ENCODE data around the gene GABRA4.

The GABRA4 gene

DNA sequence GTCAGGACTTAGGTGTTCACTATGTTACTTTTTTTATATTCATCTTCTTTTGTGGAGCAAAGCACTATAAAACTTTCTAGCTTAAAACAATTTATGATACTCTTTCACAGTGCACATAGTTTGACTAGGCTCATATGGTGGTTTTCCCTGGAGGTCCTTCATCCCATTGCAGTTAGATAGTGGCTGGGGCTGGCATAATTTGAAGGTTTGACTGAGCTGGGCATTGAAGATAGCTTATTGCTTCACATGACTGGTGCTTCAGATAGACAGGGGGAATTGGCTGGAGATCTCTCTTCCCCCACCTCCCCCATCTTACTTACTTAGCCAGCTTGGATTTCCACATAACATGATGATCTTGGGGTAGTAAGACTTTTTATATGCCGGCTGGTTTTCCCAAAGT lies 7.0 kb upstream of the GABRA4 start:
- DNase-seq (ENCODE audit: low spot score) = no peak
- TF ChIP-seq, protein P1, sequence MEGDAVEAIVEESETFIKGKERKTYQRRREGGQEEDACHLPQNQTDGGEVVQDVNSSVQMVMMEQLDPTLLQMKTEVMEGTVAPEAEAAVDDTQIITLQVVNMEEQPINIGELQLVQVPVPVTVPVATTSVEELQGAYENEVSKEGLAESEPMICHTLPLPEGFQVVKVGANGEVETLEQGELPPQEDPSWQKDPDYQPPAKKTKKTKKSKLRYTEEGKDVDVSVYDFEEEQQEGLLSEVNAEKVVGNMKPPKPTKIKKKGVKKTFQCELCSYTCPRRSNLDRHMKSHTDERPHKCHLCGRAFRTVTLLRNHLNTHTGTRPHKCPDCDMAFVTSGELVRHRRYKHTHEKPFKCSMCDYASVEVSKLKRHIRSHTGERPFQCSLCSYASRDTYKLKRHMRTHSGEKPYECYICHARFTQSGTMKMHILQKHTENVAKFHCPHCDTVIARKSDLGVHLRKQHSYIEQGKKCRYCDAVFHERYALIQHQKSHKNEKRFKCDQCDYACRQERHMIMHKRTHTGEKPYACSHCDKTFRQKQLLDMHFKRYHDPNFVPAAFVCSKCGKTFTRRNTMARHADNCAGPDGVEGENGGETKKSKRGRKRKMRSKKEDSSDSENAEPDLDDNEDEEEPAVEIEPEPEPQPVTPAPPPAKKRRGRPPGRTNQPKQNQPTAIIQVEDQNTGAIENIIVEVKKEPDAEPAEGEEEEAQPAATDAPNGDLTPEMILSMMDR (IDR thresholded peaks at IDR 0.05; ENCODE audit: extremely low read depth, missing control alignments) = no peak

DNA sequence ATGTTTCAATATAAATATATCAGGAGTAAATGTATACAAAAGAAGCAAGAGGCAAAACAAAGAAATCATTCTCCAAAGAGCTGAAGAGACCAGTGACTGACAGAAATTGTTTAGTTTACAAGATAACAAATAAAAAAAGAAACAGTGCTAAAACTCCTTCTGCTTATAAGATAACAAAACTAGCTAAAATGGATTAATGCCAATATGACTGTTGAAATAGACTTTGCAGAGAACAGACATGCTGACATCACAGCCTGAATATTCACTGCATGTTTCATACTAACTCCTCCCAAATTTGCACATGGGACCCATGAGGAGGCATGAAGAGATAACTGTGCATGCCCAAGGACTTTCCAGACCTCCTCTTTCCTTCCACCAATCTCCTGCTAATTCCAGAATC lies 6.2 kb upstream of the GABRA4 start:
- no peak for DNase-seq (ENCODE audit: low spot score)
- TF ChIP-seq, protein P1 (IDR thresholded peaks at IDR 0.05; ENCODE audit: extremely low read depth, missing control alignments) = no peak

DNA sequence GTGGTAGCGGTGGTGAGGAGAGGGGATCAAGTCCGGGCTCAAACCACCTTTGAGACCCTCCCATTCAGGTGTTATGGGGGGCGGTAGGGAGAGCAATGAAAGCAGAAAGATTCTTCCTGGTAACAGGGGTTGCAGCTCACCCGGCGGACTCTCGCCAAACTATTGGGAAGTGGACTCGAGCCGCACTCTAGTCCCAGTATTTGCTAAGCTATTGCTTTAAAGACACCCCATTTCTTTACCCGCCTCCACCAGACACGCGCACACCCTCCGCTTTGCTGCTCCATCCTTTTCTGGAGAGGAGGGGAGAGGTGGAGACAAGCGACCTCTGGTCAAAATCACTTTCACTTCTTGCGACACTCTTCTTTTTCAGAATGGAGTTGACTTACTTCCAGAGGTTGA lies 625 bp upstream of the GABRA4 start:
- DNase-seq (ENCODE audit: low spot score) = peak; percentile 32
- TF ChIP-seq, protein P1 (IDR thresholded peaks at IDR 0.05; ENCODE audit: extremely low read depth, missing control alignments) = no peak

DNA sequence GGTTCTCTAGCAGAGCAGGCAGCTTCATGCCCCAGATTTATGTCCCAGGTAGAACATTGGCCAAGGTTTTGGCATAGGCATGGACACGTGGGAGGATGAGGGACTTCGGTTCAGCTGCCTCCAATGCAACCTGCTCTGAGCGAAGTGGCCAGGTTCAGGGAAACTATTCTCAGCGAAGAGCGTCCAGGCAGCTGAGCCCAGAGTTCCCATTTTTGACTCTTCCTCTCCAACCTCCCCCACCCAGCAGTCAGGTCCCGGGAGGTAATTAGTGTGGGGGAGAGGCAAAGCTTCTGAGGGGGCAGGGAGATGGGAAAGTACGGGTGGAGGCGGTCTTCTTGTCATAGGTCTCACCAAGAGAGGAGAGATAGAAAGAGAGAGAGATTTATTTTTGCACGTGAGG lies 1.0 kb downstream of the GABRA4 start:
- no peak for DNase-seq (ENCODE audit: low spot score)
- TF ChIP-seq, protein P1 (IDR thresholded peaks at IDR 0.05; ENCODE audit: extremely low read depth, missing control alignments) = no peak

DNA sequence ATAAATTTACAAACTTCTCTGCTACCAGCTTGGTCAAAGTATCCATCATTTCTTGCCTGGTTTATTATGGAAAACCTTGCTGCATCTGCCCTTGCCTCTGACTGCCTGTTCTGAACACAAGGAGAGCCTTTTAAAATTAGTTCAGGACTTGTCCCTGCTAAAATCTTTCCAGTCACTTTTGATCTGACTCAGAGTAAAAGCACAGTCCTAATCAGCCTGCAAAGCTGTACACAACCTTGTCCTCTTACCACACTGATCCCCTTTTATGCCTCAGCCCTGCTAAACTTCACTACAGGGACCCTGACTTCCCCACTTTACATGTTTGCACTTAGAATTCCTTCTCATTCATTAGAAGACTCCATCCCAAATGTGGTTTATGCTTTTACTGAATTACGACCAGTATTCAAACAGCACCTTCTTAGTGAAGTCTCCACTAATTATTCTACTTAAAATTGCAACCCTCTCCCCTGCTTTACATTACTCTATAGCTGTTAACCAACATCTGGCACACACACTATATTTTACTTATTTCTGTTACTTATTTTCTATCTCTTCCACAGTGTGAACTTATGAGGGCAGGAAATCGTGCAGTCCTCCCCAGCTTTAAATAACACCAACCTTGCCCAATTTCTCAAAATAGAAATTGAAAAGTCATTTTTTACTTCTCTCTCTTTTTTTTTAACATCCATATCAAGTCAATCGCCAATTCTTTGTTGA lies 6.3 kb downstream of the GABRA4 start:
- no peak for DNase-seq (ENCODE audit: low spot score)
- TF ChIP-seq, protein P1 (IDR thresholded peaks at IDR 0.05; ENCODE audit: extremely low read depth, missing control alignments) = no peak

DNA sequence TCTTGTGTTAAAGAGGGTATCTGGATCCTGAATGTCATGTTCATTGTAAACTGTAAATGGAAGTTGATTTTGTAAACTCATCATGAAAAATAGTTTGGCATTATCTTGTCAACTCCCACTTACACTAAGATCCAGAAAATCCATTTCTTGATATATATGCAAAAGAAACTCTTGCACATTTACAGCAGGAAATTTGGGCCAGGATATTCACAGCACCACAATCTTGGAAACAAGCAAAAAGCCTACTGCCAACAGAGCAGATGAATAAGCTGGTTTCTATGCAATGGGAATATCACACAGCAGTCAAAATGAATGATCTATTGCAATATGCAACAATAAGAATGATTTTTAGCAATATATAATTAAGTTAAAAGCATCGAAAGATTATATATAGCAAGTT lies 8.6 kb downstream of the GABRA4 start:
- DNase-seq (ENCODE audit: low spot score) = no peak

DNA sequence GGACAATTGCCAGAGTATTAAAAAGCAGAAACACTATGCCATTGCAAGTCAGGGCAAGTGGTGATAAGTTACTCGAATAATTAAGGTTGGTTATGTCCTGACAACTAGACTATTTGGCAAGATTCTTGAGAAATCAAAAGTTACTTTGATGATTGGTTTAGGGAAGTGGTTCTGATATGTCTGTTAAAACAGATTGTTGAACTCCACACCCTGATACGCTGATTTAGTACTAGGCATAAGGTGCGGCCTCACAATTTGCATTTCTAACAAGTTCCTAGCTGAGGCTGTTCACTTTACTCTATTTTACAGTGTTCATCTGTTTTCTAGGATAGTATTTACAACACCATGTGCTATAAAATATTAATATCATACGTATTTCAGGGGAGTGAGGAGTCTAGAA lies 12.5 kb downstream of the GABRA4 start:
- DNase-seq (ENCODE audit: low spot score) = no peak
- TF ChIP-seq, protein P1 (IDR thresholded peaks at IDR 0.05; ENCODE audit: extremely low read depth, missing control alignments) = no peak

More for the DNA sequence above, 8.6 kb downstream of the GABRA4 start:
- TF ChIP-seq, protein P1 (IDR thresholded peaks at IDR 0.05; ENCODE audit: extremely low read depth, missing control alignments) = no peak
